ENCODE measurements around the gene SLC18B1.

DNA sequence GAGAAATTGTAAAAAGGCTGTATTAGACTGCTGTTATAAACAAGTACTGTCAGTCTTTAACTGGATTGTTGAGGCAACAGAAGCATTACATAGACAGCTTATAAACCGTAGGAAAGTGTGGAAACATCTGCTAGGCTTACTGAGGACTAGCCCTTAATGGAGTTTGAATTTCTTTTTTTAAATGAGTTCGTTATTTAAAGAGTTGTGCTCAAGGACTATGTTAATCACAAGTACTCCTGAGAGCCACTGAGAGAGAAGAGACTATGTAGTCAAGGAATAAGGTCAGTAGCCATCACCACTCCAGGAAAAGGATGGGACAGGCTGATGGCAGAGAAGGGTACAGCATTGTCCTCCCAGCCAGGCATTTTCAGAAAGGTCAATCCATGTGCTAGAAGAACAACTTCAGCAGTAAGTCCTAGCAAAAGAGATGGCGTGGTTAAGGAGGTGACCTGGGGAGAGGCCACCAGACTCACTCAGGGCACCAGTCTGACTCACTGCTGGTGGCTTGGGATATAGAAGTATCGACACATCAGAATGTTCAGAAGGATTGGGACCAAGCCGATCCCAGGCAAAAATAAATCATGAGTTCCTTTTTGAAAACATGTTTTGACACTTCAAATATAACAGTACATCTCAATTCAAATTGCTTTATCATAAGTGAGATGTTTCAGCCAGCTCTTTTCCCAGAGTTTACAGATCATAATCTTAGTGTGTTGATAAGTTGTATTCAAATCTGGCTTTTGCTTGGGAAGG, 22.4 kb upstream of the SLC18B1 start:
- TF ChIP-seq, protein P1, sequence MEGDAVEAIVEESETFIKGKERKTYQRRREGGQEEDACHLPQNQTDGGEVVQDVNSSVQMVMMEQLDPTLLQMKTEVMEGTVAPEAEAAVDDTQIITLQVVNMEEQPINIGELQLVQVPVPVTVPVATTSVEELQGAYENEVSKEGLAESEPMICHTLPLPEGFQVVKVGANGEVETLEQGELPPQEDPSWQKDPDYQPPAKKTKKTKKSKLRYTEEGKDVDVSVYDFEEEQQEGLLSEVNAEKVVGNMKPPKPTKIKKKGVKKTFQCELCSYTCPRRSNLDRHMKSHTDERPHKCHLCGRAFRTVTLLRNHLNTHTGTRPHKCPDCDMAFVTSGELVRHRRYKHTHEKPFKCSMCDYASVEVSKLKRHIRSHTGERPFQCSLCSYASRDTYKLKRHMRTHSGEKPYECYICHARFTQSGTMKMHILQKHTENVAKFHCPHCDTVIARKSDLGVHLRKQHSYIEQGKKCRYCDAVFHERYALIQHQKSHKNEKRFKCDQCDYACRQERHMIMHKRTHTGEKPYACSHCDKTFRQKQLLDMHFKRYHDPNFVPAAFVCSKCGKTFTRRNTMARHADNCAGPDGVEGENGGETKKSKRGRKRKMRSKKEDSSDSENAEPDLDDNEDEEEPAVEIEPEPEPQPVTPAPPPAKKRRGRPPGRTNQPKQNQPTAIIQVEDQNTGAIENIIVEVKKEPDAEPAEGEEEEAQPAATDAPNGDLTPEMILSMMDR (IDR thresholded peaks at IDR 0.05), result no peak
- no peak for TF ChIP-seq POLR2A (IDR thresholded peaks at IDR 0.05)
